AG09319 (cell line): Measurements from ENCODE around the gene UNC13C.

Source experiments
- DNase-seq: peaks from one replicate; pipeline ENCODE4 v3.0.0-alpha.2; 2010; ENCODE audit warnings: low read depth; ENCODE audit errors: extremely low read depth
- CTCF ChIP-seq: IDR thresholded peaks from 2 replicates; pipeline ENCODE4 v1.5.1; 2011; ENCODE audit warnings: low read depth, mild to moderate bottlenecking, inconsistent platforms, low read length, moderate library complexity

Gene UNC13C

GRCh38 chr15:54035616-54036015 is 57.4 kb downstream of the UNC13C start:
- TF ChIP-seq CTCF, result no peak
- no peak for DNase-seq

- no peak for TF ChIP-seq CTCF
- DNase-seq, result no peak
Measured at GRCh38 chr15:54045397-54045796, 67.2 kb downstream of the UNC13C start.

GRCh38 chr15:54046093-54046492 is 67.9 kb downstream of the UNC13C start:
- no peak for DNase-seq
- TF ChIP-seq CTCF, result no peak

- TF ChIP-seq CTCF, result no peak
- no peak for DNase-seq
Measured at GRCh38 chr15:54064365-54064764, 86.1 kb downstream of the UNC13C start.

- no peak for DNase-seq
- no peak for TF ChIP-seq CTCF
Measured at GRCh38 chr15:54066403-54066802, 88.2 kb downstream of the UNC13C start.

GRCh38 chr15:54082836-54083492 is 104.7 kb downstream of the UNC13C start:
- TF ChIP-seq CTCF, result no peak; the same call in 1 of the 2 replicates

GRCh38 chr15:54083501-54083900 is 105.3 kb downstream of the UNC13C start:
- DNase-seq, result no peak
- TF ChIP-seq CTCF, result no peak

More at GRCh38 chr15:54082836-54083492, 104.7 kb downstream of the UNC13C start:
- DNase-seq, result no peak
